GM12891 (cell line): ENCODE measurements around the gene FEN1.

Experiments
- PAX5 ChIP-seq: IDR thresholded peaks from 2 replicates; pipeline ENCODE4 v1.6.1; 2011; ENCODE audit warnings: low read length, moderate library complexity, mild to moderate bottlenecking; ENCODE audit not compliant: insufficient read depth, severe bottlenecking
- POLR2A ChIP-seq: IDR thresholded peaks from 2 replicates; pipeline ENCODE4 v1.6.1; 2011; ENCODE audit warnings: low read depth, low read length, control low read depth
- POLR2AphosphoS5 ChIP-seq: IDR thresholded peaks from 2 replicates; pipeline ENCODE4 v1.6.1; 2011; ENCODE audit warnings: low read depth, low read length, control low read depth
- POU2F2 ChIP-seq: IDR thresholded peaks from 2 replicates; pipeline ENCODE4 v1.6.1; 2011; ENCODE audit warnings: low read depth, mild to moderate bottlenecking, control low read depth, low read length, moderate library complexity
- SPI1 ChIP-seq: IDR thresholded peaks from 2 replicates; pipeline ENCODE4 v1.6.1; 2011; ENCODE audit warnings: low read depth, low read length, control low read depth
- TAF1 ChIP-seq: IDR thresholded peaks from 2 replicates; pipeline ENCODE4 v1.6.1; 2011; ENCODE audit warnings: low read depth, low read length, control low read depth

DNA sequence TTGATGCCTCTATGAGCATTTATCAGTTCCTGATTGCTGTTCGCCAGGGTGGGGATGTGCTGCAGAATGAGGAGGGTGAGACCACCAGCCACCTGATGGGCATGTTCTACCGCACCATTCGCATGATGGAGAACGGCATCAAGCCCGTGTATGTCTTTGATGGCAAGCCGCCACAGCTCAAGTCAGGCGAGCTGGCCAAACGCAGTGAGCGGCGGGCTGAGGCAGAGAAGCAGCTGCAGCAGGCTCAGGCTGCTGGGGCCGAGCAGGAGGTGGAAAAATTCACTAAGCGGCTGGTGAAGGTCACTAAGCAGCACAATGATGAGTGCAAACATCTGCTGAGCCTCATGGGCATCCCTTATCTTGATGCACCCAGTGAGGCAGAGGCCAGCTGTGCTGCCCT lies 2.7 kb downstream of the FEN1 start:
- no peak for TF ChIP-seq POLR2A
- TF ChIP-seq POLR2AphosphoS5 = no peak
- TF ChIP-seq PAX5 = no peak
- no peak for TF ChIP-seq SPI1
- TF ChIP-seq POU2F2 = no peak
- TF ChIP-seq TAF1 = no peak
